CD4-positive, alpha-beta T cell treated with Interleukin-4 for 4 hours (primary cell): ENCODE measurements around the gene SELENOV.
A peak's percentile ranks its signal among the peaks of the same experiment; 100 is the strongest.

ENCODE experiments used
- DNase-seq: peaks from one replicate; pipeline ENCODE4 v3.0.0-alpha.2; 2020

The SELENOV gene

GRCh38 chr19:39496063-39496462 is 18.9 kb upstream of the SELENOV start:
- no peak for DNase-seq

- DNase-seq, result no peak
Observed at GRCh38 chr19:39497701-39497995, 17.3 kb upstream of the SELENOV start.

GRCh38 chr19:39497996-39498797 is 16.7 kb upstream of the SELENOV start:
- DNase-seq, result no peak

GRCh38 chr19:39498798-39499642 is 15.9 kb upstream of the SELENOV start, which contains the start of gene DLL3:
Gene DLL3, plus strand, starts transcription at chr19:39498947. Its CDS starts 28 bp downstream, at chr19:39498975.
- DNase-seq, result no peak

GRCh38 chr19:39499932-39500331 is 15.0 kb upstream of the SELENOV start:
- DNase-seq, result no peak

- DNase-seq, result no peak
Observed at GRCh38 chr19:39500543-39500942, 14.4 kb upstream of the SELENOV start.

GRCh38 chr19:39501340-39501739 is 13.6 kb upstream of the SELENOV start:
- no peak for DNase-seq

- DNase-seq, result peak; percentile 65
Observed at GRCh38 chr19:39502640-39503417, 12.1 kb upstream of the SELENOV start.

GRCh38 chr19:39506598-39506943 is 8.4 kb upstream of the SELENOV start:
- no peak for DNase-seq

GRCh38 chr19:39506944-39507714 is 7.8 kb upstream of the SELENOV start:
- peak; percentile 27 for DNase-seq

GRCh38 chr19:39507715-39508364 is 7.1 kb upstream of the SELENOV start:
- DNase-seq, result no peak

GRCh38 chr19:39508629-39509028 is 6.3 kb upstream of the SELENOV start:
- DNase-seq, result no peak

GRCh38 chr19:39509233-39509632 is 5.7 kb upstream of the SELENOV start:
- DNase-seq, result no peak

GRCh38 chr19:39512988-39513387 is 2.0 kb upstream of the SELENOV start:
- no peak for DNase-seq

- no peak for DNase-seq
Observed at GRCh38 chr19:39515551-39516191, 732 bp downstream of the SELENOV start.

GRCh38 chr19:39516270-39516669 is 1.3 kb downstream of the SELENOV start:
- DNase-seq, result no peak

- no peak for DNase-seq
Observed at GRCh38 chr19:39517432-39517831, 2.5 kb downstream of the SELENOV start.

- DNase-seq, result no peak
Observed at GRCh38 chr19:39518458-39518857, 3.5 kb downstream of the SELENOV start.

- DNase-seq, result no peak
Observed at GRCh38 chr19:39518975-39519374, 4.0 kb downstream of the SELENOV start.

- no peak for DNase-seq
Observed at GRCh38 chr19:39520541-39521484, 5.9 kb downstream of the SELENOV start.
